K562 (cell line): Measurements from ENCODE around the gene SERPINE2. TPM values are rescaled to one million over a fixed set of nuclear protein-coding genes. Genes with fewer than 3 reads are reported as not detected.

Source experiments
- ATAC-seq: fragments of 200-7000 bp; cut with Tn5 transposase; 3 replicates; pipeline ENCODE4 v1.9.1; 2020; ENCODE audit warnings: moderate library complexity
- BruUV-seq: library from RNA; stranded (reverse); fragments of 400-500 nt; replicated peaks from 2 replicates; lab custom pipeline; 2021; lab: Mats Ljungman, UMichigan
- CTCF ChIA-PET: fragments of 300-600 bp; formaldehyde crosslinking; extraction: SDS; loops from one replicate; lab custom pipeline; 2021; ENCODE audit warnings: low intra/inter-chr PET ratio; lab: Yijun Ruan, JAX
- POLR2A ChIA-PET: fragments of 300-600, 350-650 bp; sonication (Branson Sonifier 250); formaldehyde crosslinking; extraction: SDS; loops from one replicate; lab custom pipeline; 2021; ENCODE audit warnings: antibody characterized with exemption, inconsistent platforms; lab: Yijun Ruan, JAX
- DNase-seq, 4 experiments: peaks; one replicate each; pipeline versions ENCODE4 v3.0.0 to v3.0.0-alpha.2; 2011 to 2018; ENCODE audit warnings: low spot score in 3 of 4, mixed read lengths in 3 of 4; ENCODE audit errors: extremely low read depth in 1 of 4
- FAIRE-seq: peaks from 2 replicates; lab custom pipeline; 2011; peaks lifted over from hg19 to GRCh38; lab: Jason Lieb, UNC
- H2AFZ ChIP-seq: 2 replicates; pipeline ENCODE4 v1.6.0; 2011; ENCODE audit warnings: low read depth, low read length, control low read depth, inconsistent platforms
- H3K27ac ChIP-seq: fragments of 200-600 bp; 3 replicates; pipeline ENCODE4 v1.8.0; 2011; ENCODE audit warnings: low read depth, mild to moderate bottlenecking, control low read depth, inconsistent platforms, low read length, moderate library complexity, mixed read lengths; ENCODE audit errors: extremely low read depth
- H3K27me3 ChIP-seq, 2 experiments: fragments of 300-600 bp in 1 of 2; 2 replicates in 1 of 2; 3 replicates in 1 of 2; pipeline versions ENCODE4 v1.6.0 to v1.8.0; 2011; ENCODE audit warnings: inconsistent platforms in 2 of 2, low read length in 2 of 2, mild to moderate bottlenecking in 1 of 2, mixed read lengths in 1 of 2, moderate library complexity in 1 of 2; ENCODE audit not compliant: control insufficient read depth in 2 of 2, insufficient read depth in 2 of 2
- H3K36me3 ChIP-seq: fragments of 300-600 bp; 3 replicates; pipeline ENCODE4 v1.8.0; 2011; ENCODE audit warnings: mild to moderate bottlenecking, low read length, inconsistent platforms; ENCODE audit not compliant: control insufficient read depth, insufficient read depth
- H3K4me1 ChIP-seq, 2 experiments: fragments of 200-600 bp in 1 of 2; replicated peaks in 1 of 2; 2 replicates in 1 of 2; 3 replicates in 1 of 2; pipeline versions ENCODE4 v1.5.1 to v1.8.0; 2011; ENCODE audit warnings: inconsistent platforms in 2 of 2, low read length in 2 of 2, mild to moderate bottlenecking in 1 of 2, mixed read lengths in 1 of 2, moderate library complexity in 1 of 2; ENCODE audit not compliant: control insufficient read depth in 2 of 2, insufficient read depth in 2 of 2
- H3K4me2 ChIP-seq: 2 replicates; pipeline ENCODE4 v1.6.1; 2011; ENCODE audit warnings: low read length, control low read depth, inconsistent platforms, mixed read lengths; ENCODE audit not compliant: insufficient read depth
- H3K4me3 ChIP-seq: fragments of 200-600 bp; sonication (generic), shearing (Covaris generic); 2 replicates; pipeline ENCODE4 v1.5.1; 2016; ENCODE audit warnings: control low read depth, inconsistent platforms
- H3K79me2 ChIP-seq: fragments of 200-600 bp; 3 replicates; pipeline ENCODE4 v1.8.0; 2011; ENCODE audit warnings: low read length, inconsistent platforms; ENCODE audit not compliant: control insufficient read depth, insufficient read depth
- H3K9ac ChIP-seq, 2 experiments: 2 replicates each; pipeline versions ENCODE4 v1.6.0 to v1.6.1; 2011; ENCODE audit warnings: low read depth in 2 of 2, low read length in 2 of 2, control low read depth in 1 of 2, inconsistent platforms in 1 of 2, mild to moderate bottlenecking in 1 of 2, mixed read lengths in 1 of 2; ENCODE audit not compliant: insufficient read depth in 1 of 2
- H3K9me1 ChIP-seq: one replicate; pipeline ENCODE4 v1.6.0; 2011; ENCODE audit warnings: inconsistent platforms, mild to moderate bottlenecking, low read length, moderate library complexity; ENCODE audit not compliant: control insufficient read depth, insufficient read depth
- H3K9me3 ChIP-seq: replicated peaks from 2 replicates; pipeline ENCODE4 v1.5.1; 2011; ENCODE audit warnings: low read depth, low read length, inconsistent platforms; ENCODE audit not compliant: control insufficient read depth, insufficient read depth
- H4K20me1 ChIP-seq: replicated peaks from 2 replicates; pipeline ENCODE4 v1.6.1; 2011; ENCODE audit warnings: low read length, inconsistent platforms, mixed read lengths; ENCODE audit not compliant: control insufficient read depth, insufficient read depth
- ARNT ChIP-seq, 2 experiments: fragments of 450-650 bp; IDR thresholded peaks; 2 replicates each; pipeline ENCODE4 v1.6.1; 2016; ENCODE audit warnings: mild to moderate bottlenecking in 1 of 2
- COPS2 ChIP-seq: fragments of 450-650 bp; conservative IDR thresholded peaks from 2 replicates; pipeline ENCODE4 v1.6.1; 2016; ENCODE audit warnings: mild to moderate bottlenecking, moderate library complexity
- FOXO4 ChIP-seq: fragments of 450-650 bp; formaldehyde crosslinking; IDR thresholded peaks from 2 replicates; pipeline ENCODE4 v1.4.0; 2020; ENCODE audit warnings: mild to moderate bottlenecking, moderate library complexity
- GTF3C2 ChIP-seq: IDR thresholded peaks from 3 replicates; pipeline ENCODE4 v1.6.1; 2011; ENCODE audit warnings: borderline replicate concordance, mild to moderate bottlenecking, moderate library complexity; ENCODE audit not compliant: insufficient read length; ENCODE audit errors: extremely low read depth
- MBD1 ChIP-seq: fragments of 250-450 bp; sonication (Bioruptor Pico); IDR thresholded peaks from 2 replicates; pipeline ENCODE4 v1.8.0; 2022; ENCODE audit warnings: inconsistent platforms
- NONO ChIP-seq, 2 experiments: fragments of 200-400 bp in 1 of 2; fragments of 450-650 bp in 1 of 2; formaldehyde crosslinking in 1 of 2; IDR thresholded peaks; 2 replicates each; pipeline ENCODE4 v1.6.1; 2017; ENCODE audit warnings: low read depth in 2 of 2, mild to moderate bottlenecking in 2 of 2, moderate library complexity in 2 of 2, low read length in 1 of 2
- SREBF2 ChIP-seq: sonication (generic); formaldehyde crosslinking; IDR thresholded peaks from 2 replicates; pipeline ENCODE4 v1.4.0; 2020; ENCODE audit warnings: mild to moderate bottlenecking, missing genetic modification reagents
- ZFP36 ChIP-seq: fragments of 150-350 bp; IDR thresholded peaks from 2 replicates; pipeline ENCODE4 v1.6.1; 2018; ENCODE audit warnings: low read length, low read depth; ENCODE audit not compliant: partially characterized antibody
- ZNF592 ChIP-seq: fragments of 450-650 bp; IDR thresholded peaks from 2 replicates; pipeline ENCODE4 v1.6.1; 2017; ENCODE audit warnings: antibody characterized with exemption, mild to moderate bottlenecking
- WGBS: fragments of 100-300 bp; shearing (Covaris generic); methylation state at CpG from one replicate; pipeline ENCODE4 v1.1.6; 2016; ENCODE audit warnings: low coverage, mixed read lengths; ENCODE audit not compliant: insufficient coverage; ENCODE audit errors: missing lambda C conversion rate; 5-methylcytosine and 5-hydroxymethylcytosine counted together
- in situ Hi-C: fragments of 300-500 bp; cut with MboI; formaldehyde crosslinking; loops from 4 replicates; pipeline ENCODE4 v1.15.0; 2018; ENCODE audit warnings: inconsistent platforms, mixed read lengths
- intact Hi-C: fragments of 100-400 bp; cut with micrococcal nuclease; formaldehyde crosslinking; loops from 2 replicates; pipeline ENCODE4 v1.14.2; 2022
- polyA plus RNA-seq, 8 experiments: library from polyadenylated mRNA; depleted of rRNA in 4 of 8; stranded (reverse) in 5 of 8; unstranded in 3 of 8; fragments of >200 nt; fragmentation: Nextera tagmentation in 2 of 8; fragmentation: Illumina TruSeq in 1 of 8; extraction: Ambion mirVana in 2 of 8; extraction: Trizol in 1 of 8; gene quantifications; 2 replicates each; pipeline versions ENCODE4 v1.2.1 to v1.2.3, GENCODE V29; 2011 to 2014; ENCODE audit warnings: inconsistent platforms in 1 of 8, missing spikeins in 1 of 8
- total RNA-seq, 7 experiments: library from RNA; depleted of rRNA in 6 of 7; stranded (reverse); fragments of >200 nt in 6 of 7; fragmentation: Illumina TruSeq in 2 of 7; extraction: Trizol in 2 of 7; gene quantifications; 2 replicates each; pipeline versions ENCODE4 v1.2.1 to v1.2.3, GENCODE V29; 2011 to 2021; ENCODE audit warnings: low replicate concordance in 1 of 7

The SERPINE2 gene
- total and polyA plus RNA-seq, 9 of the 15 experiments (the other 6 are each of a cell fraction or from before 2014, with no cell fraction given), result 0.03 to 0.16 (median 0.13) TPM; not detected in 6

GRCh38 chr2:224078656-224079055, 39.6 kb upstream of the SERPINE2 start (continued):
- TF ChIP-seq MBD1 (CRISPR knock-in tag), result no peak
- no peak for TF ChIP-seq GTF3C2

- intact Hi-C loops, result no loop called here
- DNase-seq, result no peak
- no TSS peak for BruUV-seq
- H4K20me1 ChIP-seq, result no peaks in the 10 kb centered on the region
- ChIA-PET POLR2A (interaction anchor here (0.7 kb wide), 1 partner anchor 33 kb away, joined by 4 read pairs; no protein-coding TSS in a partner anchor), CTCF (no interaction called here)
- H3K9me1 ChIP-seq, result no peaks in the 10 kb centered on the region
- WGBS, result 0% methylated on average over 5 of the region's 5 CpGs
- H3K4me2 ChIP-seq, result no peak overlapping the region
- no peaks in the 10 kb centered on the region for H3K4me1 ChIP-seq
- peaks cover 0 to 4% of the 10 kb centered on the region in 2 experiments; a peak in 1 of 5 replicates for H3K27me3 ChIP-seq
- FAIRE-seq, result no peak
- no peak overlapping the region for H3K9ac ChIP-seq
- no peak overlapping the region for H2AFZ ChIP-seq
- ATAC-seq, result no peak
- no peak overlapping the region for H3K27ac ChIP-seq
- no peaks in the 10 kb centered on the region for H3K36me3 ChIP-seq
- in situ Hi-C loops, result no loop called here
- H3K9me3 ChIP-seq, result no peaks in the 10 kb centered on the region
- no peak overlapping the region for H3K4me3 ChIP-seq
- H3K79me2 ChIP-seq, result no peaks in the 10 kb centered on the region
- TF ChIP-seq ZFP36 (no peak), SREBF2 (CRISPR knock-in tag) (no peak), ZNF592 (no peak), COPS2 (no peak), NONO (IDR thresholded peaks at IDR 0.05; ENCODE audit: low read depth in 2 of 2, low read length in 1 of 2) (no peak), ARNT (IDR thresholded peaks at IDR 0.05) (no peak), FOXO4 (CRISPR knock-in tag) (no peak)
Observed at GRCh38 chr2:224077773-224078507, 38.9 kb upstream of the SERPINE2 start.
